GM10248 (cell line): ENCODE results near the gene POMC.
A peak's percentile ranks its signal among the peaks of the same experiment; 100 is the strongest.
"Not testable (repeated sequence)": the region's sequence is repeated elsewhere in the genome, so short reads cannot be mapped to it uniquely, and the experiment has no call there.

Experiments used
- CTCF ChIA-PET: fragments of 300-600 bp; sonication (Branson Sonifier 250); formaldehyde crosslinking; extraction: SDS; loops from one replicate; lab custom pipeline; 2021; ENCODE audit warnings: antibody characterized with exemption; lab: Yijun Ruan, JAX
- POLR2A ChIA-PET: fragments of 350-650 bp; sonication (Branson Sonifier 250); formaldehyde crosslinking; extraction: SDS; loops from one replicate; lab custom pipeline; 2020; ENCODE audit warnings: antibody characterized with exemption; lab: Yijun Ruan, JAX
- DNase-seq: peaks from one replicate; pipeline ENCODE4 v3.0.0; 2012; ENCODE audit errors: extremely low spot score
- TF ChIP-seq, protein P1 (sequence below): IDR thresholded peaks from 2 replicates; pipeline ENCODE4 v1.5.1; 2012; ENCODE audit warnings: mild to moderate bottlenecking, low read depth; ENCODE audit errors: extremely low read depth, missing control alignments, control extremely low read depth

Gene POMC

DNA sequence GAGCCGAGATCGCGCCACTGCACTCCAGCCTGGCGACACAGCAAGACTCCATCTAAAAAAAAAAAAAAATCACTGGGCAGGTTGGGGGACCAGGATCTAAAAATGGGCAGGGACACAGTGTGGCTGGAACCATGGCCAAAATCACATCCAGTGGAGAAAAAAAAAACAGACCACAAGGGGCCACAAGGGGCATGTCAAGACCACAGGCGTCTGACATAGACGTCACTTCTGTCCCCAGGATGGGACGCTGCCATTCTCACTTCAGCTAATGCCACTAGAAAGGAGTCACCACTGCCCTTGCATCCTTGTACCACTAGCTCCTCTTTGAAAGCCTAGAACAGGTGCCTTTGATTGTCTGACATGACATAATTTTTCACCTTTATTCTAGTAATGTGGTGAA is 2.5 kb upstream of the POMC start:
- ChIA-PET POLR2A (no interaction called here), CTCF (no interaction called here)

DNA sequence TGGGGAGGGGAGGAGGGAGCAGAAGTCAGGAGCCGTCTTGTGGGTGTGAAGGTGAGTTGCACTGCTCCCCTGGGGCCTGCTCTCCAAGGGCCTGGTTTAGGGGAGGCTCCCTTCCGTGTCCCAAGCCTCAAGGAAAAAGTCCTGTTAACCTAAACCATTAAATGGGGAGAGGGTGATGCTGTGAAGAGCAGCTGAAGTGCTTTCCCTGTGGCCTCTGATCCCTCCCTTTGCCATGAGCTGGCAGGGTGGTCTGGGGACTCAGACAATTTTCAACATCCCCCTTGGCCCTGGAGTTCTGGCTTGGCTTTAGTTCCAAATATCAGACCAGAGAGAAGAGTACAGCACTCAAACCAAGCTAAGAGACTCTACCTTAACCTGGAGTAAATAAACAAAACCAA is 692 bp upstream of the POMC start:
- ChIA-PET POLR2A (no interaction called here), CTCF (interaction anchor here (1.4 kb wide), 1 partner anchor 14 kb away, joined by 3 read pairs; no protein-coding TSS in a partner anchor)
- TF ChIP-seq, protein P1, sequence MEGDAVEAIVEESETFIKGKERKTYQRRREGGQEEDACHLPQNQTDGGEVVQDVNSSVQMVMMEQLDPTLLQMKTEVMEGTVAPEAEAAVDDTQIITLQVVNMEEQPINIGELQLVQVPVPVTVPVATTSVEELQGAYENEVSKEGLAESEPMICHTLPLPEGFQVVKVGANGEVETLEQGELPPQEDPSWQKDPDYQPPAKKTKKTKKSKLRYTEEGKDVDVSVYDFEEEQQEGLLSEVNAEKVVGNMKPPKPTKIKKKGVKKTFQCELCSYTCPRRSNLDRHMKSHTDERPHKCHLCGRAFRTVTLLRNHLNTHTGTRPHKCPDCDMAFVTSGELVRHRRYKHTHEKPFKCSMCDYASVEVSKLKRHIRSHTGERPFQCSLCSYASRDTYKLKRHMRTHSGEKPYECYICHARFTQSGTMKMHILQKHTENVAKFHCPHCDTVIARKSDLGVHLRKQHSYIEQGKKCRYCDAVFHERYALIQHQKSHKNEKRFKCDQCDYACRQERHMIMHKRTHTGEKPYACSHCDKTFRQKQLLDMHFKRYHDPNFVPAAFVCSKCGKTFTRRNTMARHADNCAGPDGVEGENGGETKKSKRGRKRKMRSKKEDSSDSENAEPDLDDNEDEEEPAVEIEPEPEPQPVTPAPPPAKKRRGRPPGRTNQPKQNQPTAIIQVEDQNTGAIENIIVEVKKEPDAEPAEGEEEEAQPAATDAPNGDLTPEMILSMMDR: no peak
- DNase-seq: no peak

More for the DNA sequence above, 2.5 kb upstream of the POMC start:
- no peak for DNase-seq
- TF ChIP-seq, protein P1: no peak

DNA sequence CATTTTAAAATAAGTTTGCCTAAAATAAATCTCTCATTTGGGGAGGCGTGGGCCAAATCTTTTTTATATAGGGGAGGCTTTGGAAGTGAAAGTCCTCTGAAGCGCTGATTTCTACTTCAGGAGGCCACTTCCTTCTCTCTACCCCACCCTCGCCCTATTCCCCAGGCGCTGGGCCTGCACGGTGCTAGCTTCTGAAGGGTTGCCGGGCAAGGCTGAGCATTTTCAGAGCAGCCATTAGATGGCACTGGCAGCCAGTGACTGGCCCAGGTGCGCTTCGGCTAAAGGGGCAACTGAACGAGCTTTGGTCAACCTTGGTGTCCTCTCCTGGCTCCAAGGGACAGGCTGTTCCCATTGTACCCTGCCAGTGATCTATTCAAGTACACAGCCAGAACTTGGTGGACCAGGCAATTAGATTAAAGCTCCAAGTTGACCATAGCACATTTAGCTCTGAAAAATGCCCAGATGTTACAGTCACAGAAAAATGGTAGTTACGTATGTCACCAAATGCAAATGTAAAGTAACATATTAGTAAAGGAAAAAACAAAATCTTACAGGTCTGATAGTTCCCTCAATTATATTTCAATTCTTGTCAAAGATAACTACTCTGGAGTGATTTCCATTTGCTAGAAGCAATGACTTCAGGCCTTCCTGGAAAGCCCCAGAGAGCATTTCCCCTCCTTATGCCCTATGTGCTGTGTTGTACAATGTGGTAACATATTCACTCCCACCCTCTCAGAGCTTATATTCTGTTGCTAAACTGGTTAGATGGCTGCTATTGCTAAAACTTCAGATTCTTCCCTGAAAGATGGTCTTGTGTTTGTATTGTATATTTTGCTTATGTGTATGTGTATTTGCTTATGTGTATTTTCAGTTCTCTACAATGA is 2.1 kb downstream of the POMC start:
- POLR2A ChIA-PET: no interaction called here
- DNase-seq: peak; percentile 81
- CTCF ChIA-PET: interaction anchor here (0.7 to 3.4 kb wide), 26 partner anchors 8 to 687 kb away, joined by 3 to 24 read pairs (median 4); no protein-coding TSS in a partner anchor
- TF ChIP-seq, protein P1: peak; percentile 60

DNA sequence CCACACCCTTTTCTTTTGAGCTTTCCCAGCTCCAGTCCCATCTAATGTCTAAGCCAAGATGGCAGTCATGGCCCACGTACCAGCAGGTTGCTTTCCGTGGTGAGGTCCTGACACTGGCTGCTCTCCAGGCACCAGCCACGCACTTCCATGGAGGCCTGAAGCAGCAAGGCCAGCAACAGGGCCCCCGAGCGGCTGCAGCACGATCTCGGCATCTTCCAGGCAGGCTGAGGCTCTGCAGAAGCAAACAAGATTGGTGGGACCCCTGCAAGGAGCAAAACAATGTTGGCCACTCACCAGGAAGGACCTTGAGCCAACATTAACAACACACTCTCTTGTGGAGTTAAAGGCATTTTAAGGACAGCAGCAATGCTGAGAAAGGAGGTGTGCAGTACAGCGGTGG is 3.8 kb downstream of the POMC start:
- CTCF ChIA-PET: interaction anchor here (1.1 to 3.4 kb wide), 4 partner anchors 9 to 500 kb away, joined by 4 to 24 read pairs (median 14); no protein-coding TSS in a partner anchor
- TF ChIP-seq, protein P1: no peak
- POLR2A ChIA-PET: no interaction called here
- no peak for DNase-seq

DNA sequence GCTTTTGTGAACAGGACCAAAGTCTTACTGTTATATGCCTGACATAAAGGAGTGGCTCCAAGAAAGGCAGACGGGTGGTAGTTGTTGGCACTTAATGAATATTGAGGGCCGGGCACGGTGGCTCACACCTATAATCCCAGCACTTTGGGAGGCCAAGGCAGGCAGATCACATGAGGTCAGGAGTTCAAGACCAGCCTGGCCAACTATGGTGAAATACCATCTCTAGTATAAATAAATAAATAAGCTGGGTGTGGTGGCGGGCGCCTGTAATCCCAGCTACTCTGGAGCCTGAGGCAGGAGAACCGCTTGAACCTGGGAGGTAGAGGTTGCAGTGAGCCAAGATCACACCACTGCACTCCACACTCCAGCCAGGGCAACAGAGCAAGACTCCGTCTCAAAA is 6.3 kb downstream of the POMC start:
- CTCF ChIA-PET: interaction anchor here (1.2 to 1.9 kb wide), 2 partner anchors 35 to 752 kb away, joined by 3 to 5 read pairs; no protein-coding TSS in a partner anchor
- POLR2A ChIA-PET, DNase-seq: not testable (repeated sequence)

DNA sequence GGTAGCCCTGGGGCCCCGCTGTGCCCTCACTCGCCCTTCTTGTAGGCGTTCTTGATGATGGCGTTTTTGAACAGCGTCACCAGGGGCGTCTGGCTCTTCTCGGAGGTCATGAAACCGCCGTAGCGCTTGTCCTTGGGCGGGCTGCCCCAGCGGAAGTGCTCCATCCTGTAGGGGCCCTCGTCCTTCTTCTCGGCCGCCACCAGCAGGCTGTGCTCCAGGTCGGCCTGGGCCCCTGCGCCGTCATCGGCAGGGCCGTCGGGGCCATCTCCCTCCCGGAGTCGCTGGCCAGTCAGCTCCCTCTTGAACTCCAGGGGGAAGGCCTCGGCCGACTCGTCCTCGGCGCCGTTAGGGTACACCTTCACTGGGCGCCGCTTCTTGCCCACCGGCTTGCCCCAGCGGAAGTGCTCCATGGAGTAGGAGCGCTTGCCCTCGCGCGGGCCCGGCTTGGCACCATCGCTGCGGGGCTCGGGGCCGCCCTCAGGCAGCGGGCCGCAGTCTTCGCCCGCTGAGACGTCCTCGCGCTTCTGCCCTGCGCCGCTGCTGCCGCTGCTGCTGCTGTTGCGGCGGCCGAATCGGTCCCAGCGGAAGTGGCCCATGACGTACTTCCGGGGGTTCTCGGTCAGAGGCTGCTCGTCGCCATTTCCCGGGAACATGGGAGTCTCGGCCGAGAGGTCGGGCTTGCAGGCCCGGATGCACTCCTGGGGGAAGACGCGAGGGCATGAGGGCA is 7.2 kb downstream of the POMC start:
- peak; percentile 71 for DNase-seq
- CTCF ChIA-PET: no interaction called here

More for the DNA sequence above, 7.2 kb downstream of the POMC start:
- POLR2A ChIA-PET: no interaction called here
- TF ChIP-seq, protein P1: no peak
